A549 (cell line): Measurements from ENCODE around the gene SPIN1.

Experiments used
- CEBPB ChIP-seq, 2 experiments: fragments of >200 bp in 1 of 2; sonication (Bioruptor Twin) in 1 of 2; formaldehyde crosslinking in 1 of 2; IDR thresholded peaks; 2 replicates each; pipeline ENCODE4 v1.6.1; 2012 to 2016
- CTCF ChIP-seq: fragments of >200 bp; sonication (Bioruptor Twin); formaldehyde crosslinking; IDR thresholded peaks from 3 replicates; pipeline ENCODE4 v1.5.1; 2016
- ELK1 ChIP-seq: fragments of 150-350 bp; IDR thresholded peaks from 2 replicates; pipeline ENCODE4 v1.6.1; 2014; ENCODE audit warnings: low read depth, mild to moderate bottlenecking, low read length
- GATA3 ChIP-seq: IDR thresholded peaks from 2 replicates; pipeline ENCODE4 v1.6.1; 2012; ENCODE audit warnings: borderline replicate concordance
- HDAC2 ChIP-seq: fragments of 200-600 bp; sonication (generic); IDR thresholded peaks from 2 replicates; pipeline ENCODE4 v1.6.1; 2016
- HOXA7 ChIP-seq: fragments of 250-450 bp; sonication (Bioruptor Pico); IDR thresholded peaks from 2 replicates; pipeline ENCODE4 v1.5.0; 2020; ENCODE audit warnings: mild to moderate bottlenecking, moderate library complexity
- POLR2A ChIP-seq: IDR thresholded peaks from 2 replicates; pipeline ENCODE4 v1.6.1; 2012; ENCODE audit warnings: mild to moderate bottlenecking, low read length
- RARB ChIP-seq: fragments of 250-450 bp; sonication (Bioruptor Pico); IDR thresholded peaks from 2 replicates; pipeline ENCODE4 v1.8.0; 2021; ENCODE audit warnings: mild to moderate bottlenecking, moderate library complexity
- REST ChIP-seq: fragments of 200-600 bp; sonication (generic); IDR thresholded peaks from 2 replicates; pipeline ENCODE4 v1.6.1; 2016; ENCODE audit warnings: antibody characterized with exemption, mild to moderate bottlenecking, moderate library complexity
- TP53 ChIP-seq: fragments of 250-450 bp; sonication (Bioruptor Pico); IDR thresholded peaks from 2 replicates; pipeline ENCODE4 v1.5.0; 2021; ENCODE audit warnings: mild to moderate bottlenecking, moderate library complexity
- USF2 ChIP-seq: fragments of 450-650 bp; IDR thresholded peaks from 2 replicates; pipeline ENCODE4 v1.6.1; 2014; ENCODE audit warnings: antibody characterized with exemption
- ZFP36 ChIP-seq: fragments of 450-650 bp; IDR thresholded peaks from 2 replicates; pipeline ENCODE4 v1.6.1; 2014; ENCODE audit warnings: borderline replicate concordance; ENCODE audit not compliant: partially characterized antibody
- ZNF302 ChIP-seq: fragments of 250-450 bp; sonication (Bioruptor Pico); IDR thresholded peaks from 2 replicates; pipeline ENCODE4 v1.9.0; 2021; ENCODE audit warnings: inconsistent platforms, mild to moderate bottlenecking, moderate library complexity

- TF ChIP-seq CTCF (no peak), POLR2A (no peak), USF2 (no peak), TP53 (CRISPR knock-in tag) (no peak), HOXA7 (no peak), GATA3 (no peak), CEBPB (IDR thresholded peaks at IDR 0.05) (no peak), ZFP36 (no peak), ELK1 (no peak), REST (no peak), RARB (no peak), HDAC2 (no peak), ZNF302 (CRISPR knock-in tag) (no peak)
These were observed 11.7 kb downstream of the SPIN1 start for GRCh38 chr9:88399966-88400365.
